ENCODE results near the gene PRKCQ. TPM values are rescaled to one million over a fixed set of nuclear protein-coding genes. Genes with fewer than 3 reads are reported as not detected.
"Not testable (repeated sequence)": the region's sequence is repeated elsewhere in the genome, so short reads cannot be mapped to it uniquely, and the experiment has no call there.

PRKCQ gene
- total RNA-seq, 6 experiments from 2014 or later = not detected

DNA sequence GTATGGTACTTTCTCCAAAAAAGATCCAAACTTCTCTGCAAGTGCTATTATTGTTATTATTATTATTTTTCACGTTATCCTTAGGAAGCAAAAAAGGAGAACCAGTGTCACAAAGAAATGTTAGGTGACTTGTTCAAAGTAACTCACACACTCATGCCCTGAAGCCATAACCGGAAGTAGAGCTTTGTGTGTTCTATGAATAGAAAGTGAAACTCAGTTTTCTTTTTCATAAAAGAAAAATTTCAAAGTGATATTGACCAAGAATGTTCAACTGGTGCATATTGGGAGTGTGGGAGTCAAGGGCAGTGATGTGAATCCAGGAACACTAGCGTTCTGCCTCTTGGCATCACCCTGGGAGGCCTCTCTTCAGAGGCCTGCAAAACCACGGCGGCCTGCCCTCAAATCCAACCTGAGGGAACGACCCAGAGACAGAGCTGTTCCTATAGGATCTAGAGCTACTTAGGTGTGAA, 106.1 kb downstream of the PRKCQ start:
- no peaks in the 10 kb centered on the region for H3K36me3 Mint-ChIP-seq (ENCODE audit: low read depth)
- peaks cover 2% of the 10 kb centered on the region for H3K27me3 Mint-ChIP-seq (ENCODE audit: insufficient read depth)
- H3K27ac Mint-ChIP-seq = peak overlapping the region; percentile 78
- peak overlapping the region; percentile 80 for H3K4me3 Mint-ChIP-seq
- H3K9me3 Mint-ChIP-seq = no peaks in the 10 kb centered on the region; the same call in 1 of the 2 replicates
- peaks cover 6% of the 10 kb centered on the region; the same call in 1 of the 2 replicates for H3K4me1 Mint-ChIP-seq (ENCODE audit: low read depth)
- no peak for DNase-seq
- TF ChIP-seq, protein P1, sequence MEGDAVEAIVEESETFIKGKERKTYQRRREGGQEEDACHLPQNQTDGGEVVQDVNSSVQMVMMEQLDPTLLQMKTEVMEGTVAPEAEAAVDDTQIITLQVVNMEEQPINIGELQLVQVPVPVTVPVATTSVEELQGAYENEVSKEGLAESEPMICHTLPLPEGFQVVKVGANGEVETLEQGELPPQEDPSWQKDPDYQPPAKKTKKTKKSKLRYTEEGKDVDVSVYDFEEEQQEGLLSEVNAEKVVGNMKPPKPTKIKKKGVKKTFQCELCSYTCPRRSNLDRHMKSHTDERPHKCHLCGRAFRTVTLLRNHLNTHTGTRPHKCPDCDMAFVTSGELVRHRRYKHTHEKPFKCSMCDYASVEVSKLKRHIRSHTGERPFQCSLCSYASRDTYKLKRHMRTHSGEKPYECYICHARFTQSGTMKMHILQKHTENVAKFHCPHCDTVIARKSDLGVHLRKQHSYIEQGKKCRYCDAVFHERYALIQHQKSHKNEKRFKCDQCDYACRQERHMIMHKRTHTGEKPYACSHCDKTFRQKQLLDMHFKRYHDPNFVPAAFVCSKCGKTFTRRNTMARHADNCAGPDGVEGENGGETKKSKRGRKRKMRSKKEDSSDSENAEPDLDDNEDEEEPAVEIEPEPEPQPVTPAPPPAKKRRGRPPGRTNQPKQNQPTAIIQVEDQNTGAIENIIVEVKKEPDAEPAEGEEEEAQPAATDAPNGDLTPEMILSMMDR (IDR thresholded peaks at IDR 0.05) = no peak

DNA sequence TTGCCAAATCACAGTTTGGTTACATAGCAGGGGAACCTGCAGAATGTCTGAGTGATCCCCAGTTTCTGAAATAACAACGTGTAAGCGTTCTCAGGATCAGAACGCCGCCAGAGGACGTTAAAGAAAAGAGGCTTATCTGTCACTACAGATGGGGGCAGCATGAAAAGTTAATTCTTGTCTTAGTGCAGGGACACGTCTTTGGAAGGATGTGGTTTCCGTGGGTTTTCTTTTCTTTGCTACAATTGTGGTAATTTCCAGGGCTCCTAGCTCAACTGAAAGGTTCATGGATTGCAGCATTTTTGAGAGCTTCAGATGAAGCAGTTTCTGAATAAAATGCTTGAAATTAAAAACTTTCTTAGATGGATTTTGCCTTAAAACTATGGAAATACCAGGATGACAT, 106.6 kb downstream of the PRKCQ start:
- Mint-ChIP-seq H3K36me3 (ENCODE audit: low read depth) (no peaks in the 10 kb centered on the region), H3K27ac (no peak overlapping the region), H3K4me1 (ENCODE audit: low read depth) (peaks cover 6% of the 10 kb centered on the region; the same call in 1 of the 2 replicates), H3K4me3 (no peak overlapping the region), H3K27me3 (ENCODE audit: insufficient read depth) (peaks cover 2% of the 10 kb centered on the region), H3K9me3 (no peaks in the 10 kb centered on the region; the same call in 1 of the 2 replicates)
- TF ChIP-seq, protein P1 (IDR thresholded peaks at IDR 0.05) = no peak
- DNase-seq = no peak

DNA sequence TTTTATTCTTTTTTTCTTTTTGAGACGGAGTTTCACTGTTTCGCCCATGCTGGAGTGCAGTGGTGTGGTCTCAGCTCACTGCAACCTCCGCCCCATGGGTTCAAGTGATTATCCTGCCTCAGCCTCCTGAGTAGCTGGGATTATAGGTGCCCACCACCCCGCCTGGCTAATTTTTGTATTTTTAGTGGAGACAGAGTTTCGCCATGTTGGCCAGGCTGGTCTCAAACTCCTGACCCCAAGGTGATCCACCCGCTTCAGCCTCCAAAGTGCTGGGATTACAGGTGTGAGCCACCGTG, 107.4 kb downstream of the PRKCQ start:
- H3K27me3 Mint-ChIP-seq (ENCODE audit: insufficient read depth); H3K36me3 Mint-ChIP-seq (ENCODE audit: low read depth); H3K4me1 Mint-ChIP-seq (ENCODE audit: low read depth); H3K4me3 Mint-ChIP-seq; DNase-seq; H3K9me3 Mint-ChIP-seq; H3K27ac Mint-ChIP-seq: not testable (repeated sequence)

DNA sequence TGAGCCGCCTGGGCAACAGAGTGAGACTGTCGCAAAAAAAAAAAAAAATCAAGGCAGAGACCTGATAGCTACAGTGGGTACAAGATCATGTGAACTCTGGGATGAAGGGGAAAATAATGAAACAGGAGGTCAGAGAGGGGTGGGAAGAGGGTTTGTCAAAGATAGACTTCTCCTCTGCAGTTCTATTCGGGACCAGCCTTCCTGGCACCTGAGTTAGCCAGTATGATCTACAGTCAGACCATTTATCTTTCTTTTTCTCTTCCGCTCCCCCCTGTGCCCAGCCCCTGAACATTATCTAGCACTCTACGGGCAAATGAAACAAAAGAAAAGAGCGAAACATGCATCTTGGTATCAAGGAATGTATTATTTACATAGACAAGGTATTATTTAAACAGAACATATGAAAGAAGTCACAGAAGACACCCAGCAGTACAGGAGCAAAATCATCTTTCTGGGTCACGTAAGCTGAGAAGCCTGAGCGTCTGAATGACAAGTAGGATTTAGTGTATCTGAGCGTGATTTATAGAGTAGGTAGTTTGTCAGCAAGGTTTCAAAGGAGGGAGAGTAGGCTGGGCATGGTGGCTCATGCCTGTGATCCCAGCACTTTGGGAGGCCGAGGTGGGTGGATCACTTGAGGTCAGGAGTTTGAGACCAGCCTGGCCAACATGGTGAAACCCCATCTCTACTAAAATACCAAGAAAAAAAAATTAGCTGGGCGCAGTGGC, 109.0 kb downstream of the PRKCQ start:
- H3K4me3 Mint-ChIP-seq = no peak overlapping the region
- no peak overlapping the region for H3K27ac Mint-ChIP-seq
- peaks cover 2% of the 10 kb centered on the region for H3K27me3 Mint-ChIP-seq (ENCODE audit: insufficient read depth)
- no peak for DNase-seq
- TF ChIP-seq, protein P1 (IDR thresholded peaks at IDR 0.05) = no peak
- peaks cover 6% of the 10 kb centered on the region; the same call in 1 of the 2 replicates for H3K4me1 Mint-ChIP-seq (ENCODE audit: low read depth)
- H3K36me3 Mint-ChIP-seq (ENCODE audit: low read depth) = no peaks in the 10 kb centered on the region
- H3K9me3 Mint-ChIP-seq = no peaks in the 10 kb centered on the region; the same call in 1 of the 2 replicates

DNA sequence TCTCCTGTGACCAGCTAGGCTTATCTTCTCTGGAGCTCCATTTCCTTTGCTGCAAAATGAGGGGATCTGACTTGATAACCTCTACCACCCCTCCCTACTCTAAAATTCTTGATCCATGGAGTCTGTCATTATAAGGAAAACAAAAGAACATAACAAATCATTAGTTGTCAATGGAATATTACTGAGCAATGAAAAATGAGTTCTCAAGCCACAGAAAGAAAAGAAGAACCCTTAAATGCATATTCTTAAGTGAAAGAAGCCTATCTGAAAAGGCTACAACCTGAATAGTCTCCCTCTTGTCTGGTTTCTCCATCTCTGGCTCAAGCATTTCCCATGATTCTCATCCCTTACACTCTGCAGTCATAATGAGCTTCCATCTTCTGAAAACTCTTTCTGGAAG, 110.4 kb downstream of the PRKCQ start:
- H3K4me1 Mint-ChIP-seq (ENCODE audit: low read depth) = peaks cover 6% of the 10 kb centered on the region; the same call in 1 of the 2 replicates
- no peak overlapping the region for H3K4me3 Mint-ChIP-seq
- H3K27me3 Mint-ChIP-seq (ENCODE audit: insufficient read depth) = peaks cover 2% of the 10 kb centered on the region
- no peaks in the 10 kb centered on the region; the same call in 1 of the 2 replicates for H3K9me3 Mint-ChIP-seq
- H3K36me3 Mint-ChIP-seq (ENCODE audit: low read depth) = no peaks in the 10 kb centered on the region
- H3K27ac Mint-ChIP-seq = no peak overlapping the region
- no peak for DNase-seq
- TF ChIP-seq, protein P1 (IDR thresholded peaks at IDR 0.05) = no peak

DNA sequence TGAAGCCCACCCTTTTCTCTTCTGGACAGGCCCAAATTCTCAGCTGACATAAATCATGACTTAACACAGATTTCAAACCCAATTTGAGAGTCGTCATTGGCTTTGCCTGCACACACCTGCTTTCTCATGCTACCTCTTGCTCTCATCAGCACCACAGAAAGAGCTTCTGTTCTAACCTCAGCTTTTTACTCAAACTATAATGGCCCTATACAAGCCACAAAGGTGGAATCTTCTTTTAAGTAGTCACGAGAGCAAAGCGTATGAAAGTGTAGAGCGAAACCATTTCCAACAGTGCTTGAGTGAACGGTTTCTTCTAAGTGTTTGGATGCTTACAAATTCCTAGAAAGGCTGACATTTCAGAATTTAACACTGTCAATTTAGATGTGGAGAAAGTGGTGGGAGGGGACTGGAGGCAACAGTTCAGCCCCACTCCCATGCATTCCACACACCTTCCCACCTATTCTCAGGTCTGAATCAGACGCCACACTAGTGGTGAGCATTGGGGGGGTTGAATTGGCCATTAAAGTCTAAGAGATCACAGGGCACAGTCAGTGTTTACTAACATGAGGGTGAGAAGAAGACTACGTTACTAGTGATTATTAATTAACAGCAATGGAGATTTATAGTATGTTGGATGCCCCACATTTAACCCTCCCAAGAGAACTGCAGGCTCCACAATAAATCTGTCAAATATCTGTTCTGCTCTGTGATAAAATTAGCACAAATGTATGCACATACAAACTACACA, 114.0 kb downstream of the PRKCQ start:
- Mint-ChIP-seq H3K36me3 (ENCODE audit: low read depth) (no peaks in the 10 kb centered on the region), H3K4me1 (ENCODE audit: low read depth) (no peaks in the 10 kb centered on the region), H3K27ac (no peak overlapping the region), H3K9me3 (peaks cover 2% of the 10 kb centered on the region; the same call in 1 of the 2 replicates), H3K4me3 (no peak overlapping the region), H3K27me3 (ENCODE audit: insufficient read depth) (peaks cover 2% of the 10 kb centered on the region)
- TF ChIP-seq, protein P1 (IDR thresholded peaks at IDR 0.05) = no peak
- DNase-seq = no peak
